ENCODE results near the gene PRMT6.
"Not testable (repeated sequence)": the region's sequence is repeated elsewhere in the genome, so short reads cannot be mapped to it uniquely, and the experiment has no call there.

PRMT6 gene

DNA sequence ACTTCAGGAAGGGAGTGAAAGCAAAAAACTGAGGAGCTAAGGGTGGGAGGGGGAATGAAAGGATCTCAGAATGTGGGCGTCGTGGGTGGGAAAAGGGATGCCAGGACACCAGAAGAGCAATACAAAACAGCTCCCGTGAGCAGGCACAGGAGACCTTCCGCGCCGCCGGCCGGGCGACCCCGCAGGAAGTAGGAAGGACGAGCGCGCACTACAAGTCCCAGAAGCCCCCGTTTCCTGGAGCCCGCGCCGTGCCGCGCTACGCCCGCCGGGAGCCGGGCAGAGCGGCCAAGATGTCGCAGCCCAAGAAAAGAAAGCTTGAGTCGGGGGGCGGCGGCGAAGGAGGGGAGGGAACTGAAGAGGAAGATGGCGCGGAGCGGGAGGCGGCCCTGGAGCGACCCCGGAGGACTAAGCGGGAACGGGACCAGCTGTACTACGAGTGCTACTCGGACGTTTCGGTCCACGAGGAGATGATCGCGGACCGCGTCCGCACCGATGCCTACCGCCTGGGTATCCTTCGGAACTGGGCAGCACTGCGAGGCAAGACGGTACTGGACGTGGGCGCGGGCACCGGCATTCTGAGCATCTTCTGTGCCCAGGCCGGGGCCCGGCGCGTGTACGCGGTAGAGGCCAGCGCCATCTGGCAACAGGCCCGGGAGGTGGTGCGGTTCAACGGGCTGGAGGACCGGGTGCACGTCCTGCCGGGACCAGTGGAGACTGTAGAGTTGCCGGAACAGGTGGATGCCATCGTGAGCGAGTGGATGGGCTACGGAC is at the start of gene PRMT6:
PRMT6 (plus strand) TSS at position 249 of the 771 bp plus-strand sequence; CDS start at position 291, 42 bp downstream.
- DNase-seq, result peak; percentile 84 to 94

DNA sequence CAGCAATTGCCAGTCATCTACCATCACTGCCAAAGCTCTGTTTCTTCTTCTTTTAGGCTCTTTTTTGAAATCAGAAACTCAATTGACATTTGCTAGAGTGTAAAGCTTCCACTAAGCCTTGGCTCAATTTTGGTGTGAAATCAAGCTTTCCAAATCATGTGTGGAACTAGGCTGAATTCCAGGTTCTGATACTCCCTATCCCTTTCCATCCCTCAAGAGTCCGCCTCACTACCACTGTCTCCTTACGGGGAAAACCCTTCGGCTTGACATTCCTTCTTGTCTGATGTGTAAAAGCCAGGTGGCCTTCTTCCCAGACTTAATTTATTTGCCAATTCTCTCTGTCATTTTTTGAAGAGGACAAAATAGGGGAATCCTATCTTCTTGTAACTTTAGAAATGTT is 47.2 kb upstream of the PRMT6 start:
- DNase-seq, result peak; percentile 54 to 90

DNA sequence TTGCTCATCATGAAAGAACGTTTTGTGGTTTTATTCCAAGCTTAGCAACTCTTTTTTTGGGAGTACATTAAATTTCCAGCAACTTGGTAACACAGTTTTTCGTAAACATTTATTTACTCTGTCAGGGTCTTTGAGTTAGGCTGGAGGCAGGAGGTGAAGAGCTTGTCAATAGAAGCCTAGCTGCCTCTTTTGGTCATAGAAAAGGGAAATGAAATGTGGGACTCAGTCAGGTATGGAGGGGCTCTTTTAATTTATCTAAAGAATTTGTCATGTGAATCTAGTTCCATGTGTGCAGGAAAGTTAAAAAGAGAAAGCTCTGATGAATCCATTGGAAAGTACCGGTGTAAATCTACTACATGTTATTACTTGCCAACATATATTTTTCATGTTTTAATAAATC is 45.9 kb upstream of the PRMT6 start:
- DNase-seq, result no peak

DNA sequence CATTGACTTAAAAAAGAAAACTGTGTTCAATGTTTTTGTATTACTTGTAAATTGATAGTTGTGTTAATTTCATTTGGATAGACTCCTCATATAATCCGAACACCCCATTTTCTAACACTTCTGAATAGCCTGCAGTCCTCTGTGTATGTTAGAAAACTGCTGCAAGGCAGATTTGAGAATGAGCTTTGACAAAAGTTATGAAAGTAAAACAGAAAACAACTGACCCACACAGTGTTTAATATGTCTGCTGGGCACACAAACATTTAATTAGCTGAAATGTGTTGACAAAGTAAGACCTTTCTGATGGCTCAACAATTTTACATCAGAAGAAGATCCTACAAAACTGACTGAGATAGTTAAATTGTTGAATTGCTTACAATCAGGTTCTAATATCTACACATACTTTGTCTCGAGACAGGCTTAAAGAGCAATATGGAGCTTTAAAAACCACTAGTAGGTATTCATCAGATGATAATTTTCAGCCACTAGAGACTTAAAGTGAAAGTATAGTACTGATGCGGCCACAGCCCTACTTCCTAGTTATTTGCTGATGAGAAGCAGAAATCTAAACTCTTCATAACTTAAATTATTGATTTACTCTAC is 40.0 kb upstream of the PRMT6 start:
- no peak for DNase-seq

DNA sequence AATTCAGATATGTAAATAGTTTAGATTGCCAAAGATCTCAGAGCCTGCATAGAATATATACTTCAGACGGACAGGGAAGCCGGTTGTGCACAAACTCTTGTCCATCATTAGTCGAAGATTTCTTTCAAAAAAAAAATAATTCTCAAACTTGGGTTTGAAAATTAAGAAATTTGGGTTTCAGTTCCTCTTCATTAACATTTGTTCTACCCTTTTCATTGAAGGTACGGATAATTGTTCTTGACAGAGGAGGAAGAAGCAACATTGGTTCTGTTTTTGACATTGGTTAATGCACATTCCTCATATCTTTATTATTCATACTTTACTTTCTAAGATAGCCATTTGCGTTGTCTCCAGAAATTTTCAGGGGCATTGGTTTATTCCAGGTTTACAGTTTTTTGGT is 38.0 kb upstream of the PRMT6 start:
- no peak for DNase-seq

DNA sequence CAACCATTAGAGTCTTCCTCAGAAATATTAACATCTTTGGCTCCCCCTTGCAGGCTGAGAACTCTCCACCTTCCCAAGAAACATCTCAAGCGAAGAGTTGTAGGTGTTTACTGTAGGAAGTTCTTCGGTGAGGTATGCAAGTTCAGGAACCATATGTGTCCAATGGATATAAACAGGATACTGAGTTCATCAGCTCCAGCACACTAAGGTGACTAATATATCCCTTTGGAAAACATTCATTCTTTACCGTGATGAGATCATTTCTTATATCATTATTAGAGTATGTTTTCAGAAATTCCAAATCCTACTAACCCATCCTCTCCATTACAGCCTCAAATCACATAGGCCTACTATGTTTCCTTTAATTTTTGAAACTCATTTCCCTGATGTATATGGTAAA is 37.3 kb upstream of the PRMT6 start:
- DNase-seq, result no peak

DNA sequence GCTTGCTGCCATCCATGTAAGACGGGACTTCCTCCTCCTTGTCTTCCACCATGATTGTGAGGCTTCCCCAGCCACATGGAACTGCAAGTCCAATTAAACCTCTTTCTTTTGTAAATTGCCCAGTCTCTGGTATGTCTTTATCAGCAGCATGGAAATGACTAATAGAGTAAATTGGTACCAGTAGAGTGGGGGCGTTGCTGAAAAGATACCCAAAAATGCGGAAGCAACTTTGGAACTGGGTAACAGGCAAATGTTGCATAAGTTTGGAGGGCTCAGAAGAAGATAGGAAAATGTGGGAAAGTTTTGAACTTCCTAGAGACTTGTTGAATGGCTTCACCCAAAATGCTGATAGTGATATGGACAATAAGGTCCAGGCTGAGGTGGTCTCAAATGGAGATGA is 17.6 kb upstream of the PRMT6 start:
- not testable (repeated sequence) for DNase-seq

DNA sequence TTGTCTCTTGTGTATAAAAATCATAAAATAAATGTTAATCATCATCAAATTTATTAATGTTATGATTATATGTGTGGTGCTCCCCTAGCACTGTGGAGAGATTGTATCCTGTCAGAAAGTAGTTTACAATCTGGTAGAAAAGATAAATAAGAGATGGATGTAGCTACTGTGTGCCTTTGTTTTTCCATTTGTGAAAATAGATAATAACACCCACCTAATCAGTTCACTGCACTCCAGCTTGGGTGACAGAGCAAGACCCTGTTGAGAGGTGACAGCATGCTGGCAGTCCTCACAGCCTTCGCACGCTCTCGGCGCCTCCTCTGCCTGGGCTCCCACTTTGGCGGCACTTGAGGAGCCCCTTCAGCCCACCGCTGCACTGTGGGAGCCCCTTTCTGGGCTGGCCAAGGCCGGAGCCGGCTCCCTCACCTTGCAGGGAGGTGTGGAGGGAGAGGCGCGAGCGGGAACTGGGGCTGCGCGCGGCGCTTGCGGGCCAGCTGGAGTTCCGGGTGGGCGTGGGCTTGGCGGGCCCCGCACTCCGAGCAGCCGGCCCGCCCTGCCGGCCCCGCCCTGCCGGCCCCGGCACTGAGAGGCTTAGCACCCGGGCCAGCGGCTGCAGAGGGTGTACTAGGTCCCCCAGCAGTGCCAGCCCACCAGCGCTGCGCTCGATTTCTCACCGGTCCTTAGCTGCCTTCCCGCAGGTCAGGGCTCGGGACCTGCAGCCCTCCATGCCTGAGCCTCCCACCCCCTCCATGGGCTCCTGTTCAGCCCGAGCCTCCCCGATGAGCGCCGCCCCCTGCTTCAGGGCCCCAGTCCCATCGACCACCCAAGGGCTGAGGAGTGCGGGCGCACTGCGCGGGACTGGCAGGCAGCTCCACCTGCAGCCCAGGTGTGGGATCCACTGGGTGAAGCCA is 11.9 kb upstream of the PRMT6 start:
- not testable (repeated sequence) for DNase-seq

DNA sequence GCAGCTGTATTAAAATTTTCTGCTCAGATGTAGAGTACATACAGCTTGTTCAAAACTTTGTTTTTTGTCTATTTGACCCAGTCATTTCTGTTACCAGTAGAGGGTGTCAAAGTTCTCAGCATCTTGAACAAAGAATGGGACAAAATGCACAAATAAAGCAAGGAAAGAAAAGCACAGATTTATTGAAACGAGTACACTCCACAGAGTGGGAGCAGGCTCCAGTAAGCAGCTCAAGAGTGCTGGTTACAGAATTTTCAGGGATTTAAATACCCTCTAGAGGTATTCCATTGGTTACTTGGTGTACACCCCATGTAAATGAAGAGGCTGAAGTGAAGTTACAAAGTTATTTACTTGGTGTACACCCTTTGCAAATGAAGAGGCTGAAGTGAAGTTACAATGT is 8.9 kb upstream of the PRMT6 start:
- no peak for DNase-seq

DNA sequence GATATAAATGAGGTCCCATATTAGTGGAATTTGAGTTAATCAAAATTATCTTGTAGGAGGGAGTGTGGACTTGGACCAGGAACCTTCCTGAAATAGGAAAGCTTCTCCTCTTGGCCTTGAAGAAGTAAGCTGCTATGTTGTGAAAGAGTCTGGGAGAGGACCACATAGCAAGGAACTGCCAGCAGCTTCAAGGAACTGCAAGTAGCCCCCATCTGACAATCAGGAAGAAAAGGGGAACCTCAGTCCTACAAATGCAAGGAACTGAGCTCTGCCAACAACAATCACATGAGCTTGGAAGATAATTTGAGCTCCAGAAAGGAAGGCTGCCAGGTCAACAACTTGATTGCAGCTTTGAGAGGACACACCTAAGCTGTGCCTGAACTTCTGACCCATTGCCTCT is 8.2 kb upstream of the PRMT6 start:
- no peak for DNase-seq

DNA sequence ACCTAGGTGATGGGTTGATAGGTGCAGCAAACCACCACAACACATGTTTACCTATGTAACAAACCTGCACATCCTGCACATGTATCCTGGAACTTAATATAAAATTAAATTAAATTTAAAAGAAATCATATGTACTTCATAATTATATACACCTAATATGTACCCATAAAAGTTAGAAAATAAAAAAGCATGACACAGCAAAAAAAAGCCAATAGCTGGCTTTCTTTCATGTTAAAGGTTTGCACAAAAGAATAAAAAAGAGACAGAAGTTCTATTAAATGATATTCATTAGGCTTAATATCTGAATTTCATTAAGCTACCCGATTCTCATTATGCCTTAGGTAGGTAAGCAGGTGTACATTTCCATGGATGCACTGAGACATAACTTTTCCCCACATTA is 5.2 kb upstream of the PRMT6 start:
- no peak for DNase-seq

DNA sequence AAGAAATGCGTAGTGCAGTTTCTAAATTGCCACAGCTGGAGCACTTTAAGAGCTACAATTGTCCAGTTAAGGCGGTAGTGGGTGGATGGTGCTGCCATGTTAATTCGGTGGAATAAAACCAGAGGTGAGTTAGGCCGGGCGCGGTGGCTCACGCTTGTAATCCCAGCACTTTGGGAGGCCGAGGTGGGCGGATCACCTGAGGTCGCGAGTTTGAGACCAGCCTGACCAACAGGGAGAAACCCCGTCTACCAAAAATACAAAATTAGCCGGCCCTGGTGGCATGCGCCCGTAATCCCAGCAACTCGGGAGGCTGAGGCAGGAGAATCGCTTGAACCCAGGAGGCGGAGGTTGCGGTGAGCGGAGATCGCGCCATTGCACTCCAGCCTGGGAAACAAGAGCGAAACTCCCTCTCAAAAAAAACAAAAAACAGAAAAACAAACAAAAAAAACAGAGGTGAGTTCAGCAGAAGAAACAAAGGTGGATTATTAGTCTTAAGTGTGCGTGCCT is 502 bp upstream of the PRMT6 start:
- DNase-seq, result not testable (repeated sequence)

DNA sequence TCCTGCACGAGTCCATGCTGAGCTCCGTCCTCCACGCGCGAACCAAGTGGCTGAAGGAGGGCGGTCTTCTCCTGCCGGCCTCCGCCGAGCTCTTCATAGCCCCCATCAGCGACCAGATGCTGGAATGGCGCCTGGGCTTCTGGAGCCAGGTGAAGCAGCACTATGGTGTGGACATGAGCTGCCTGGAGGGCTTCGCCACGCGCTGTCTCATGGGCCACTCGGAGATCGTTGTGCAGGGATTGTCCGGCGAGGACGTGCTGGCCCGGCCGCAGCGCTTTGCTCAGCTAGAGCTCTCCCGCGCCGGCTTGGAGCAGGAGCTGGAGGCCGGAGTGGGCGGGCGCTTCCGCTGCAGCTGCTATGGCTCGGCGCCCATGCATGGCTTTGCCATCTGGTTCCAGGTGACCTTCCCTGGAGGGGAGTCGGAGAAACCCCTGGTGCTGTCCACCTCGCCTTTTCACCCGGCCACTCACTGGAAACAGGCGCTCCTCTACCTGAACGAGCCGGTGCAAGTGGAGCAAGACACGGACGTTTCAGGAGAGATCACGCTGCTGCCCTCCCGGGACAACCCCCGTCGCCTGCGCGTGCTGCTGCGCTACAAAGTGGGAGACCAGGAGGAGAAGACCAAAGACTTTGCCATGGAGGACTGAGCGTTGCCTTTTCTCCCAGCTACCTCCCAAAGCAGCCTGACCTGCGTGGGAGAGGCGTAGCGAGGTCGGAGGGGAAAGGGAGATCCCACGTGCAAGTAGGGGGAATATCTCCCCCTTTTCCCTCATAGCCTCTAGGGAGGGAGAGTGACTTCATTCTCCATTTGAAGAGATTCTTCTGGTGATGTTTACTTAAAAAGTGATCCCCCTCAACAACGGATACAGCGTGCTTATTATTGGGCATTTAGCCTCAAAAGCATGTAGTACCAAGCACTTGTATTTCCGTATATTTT is 991 bp downstream of the PRMT6 start:
- peak; percentile 34 to 78 for DNase-seq

DNA sequence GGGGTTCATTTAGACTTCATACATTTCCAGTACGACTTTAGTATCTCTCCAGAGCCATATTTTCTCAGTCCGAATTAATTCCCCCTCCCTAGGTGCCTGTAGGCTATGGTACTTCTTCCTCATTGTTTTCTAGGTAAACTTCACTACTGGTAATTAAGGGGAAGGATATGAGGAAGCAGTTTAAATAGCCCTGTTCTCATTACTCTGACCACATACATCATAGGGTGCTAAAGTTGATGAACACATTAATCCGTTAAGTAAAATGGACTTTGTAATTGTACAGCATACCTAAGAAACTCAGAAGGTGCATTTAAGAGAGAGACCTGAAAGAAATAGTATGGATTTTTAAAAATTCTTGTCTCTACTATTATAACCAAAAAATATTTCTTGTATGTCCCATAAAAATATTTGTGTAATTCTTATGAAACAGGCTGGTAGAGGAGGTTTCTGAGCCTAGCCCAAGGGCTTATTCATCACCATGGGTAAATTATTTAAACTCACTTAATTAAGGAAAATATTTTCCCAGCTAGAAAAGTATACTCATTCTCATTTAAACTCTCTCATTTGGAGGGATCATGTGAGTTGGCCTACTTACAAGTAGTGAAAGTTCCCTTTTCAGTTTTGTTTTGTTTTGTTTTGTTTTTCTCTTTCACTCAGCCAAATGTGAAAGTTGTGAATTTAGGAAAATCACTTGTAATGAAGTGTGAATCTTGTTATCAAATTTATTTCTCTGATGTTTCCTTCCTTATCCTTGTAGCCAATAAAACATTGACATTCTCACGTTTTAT is 2.0 kb downstream of the PRMT6 start:
- DNase-seq, result no peak

DNA sequence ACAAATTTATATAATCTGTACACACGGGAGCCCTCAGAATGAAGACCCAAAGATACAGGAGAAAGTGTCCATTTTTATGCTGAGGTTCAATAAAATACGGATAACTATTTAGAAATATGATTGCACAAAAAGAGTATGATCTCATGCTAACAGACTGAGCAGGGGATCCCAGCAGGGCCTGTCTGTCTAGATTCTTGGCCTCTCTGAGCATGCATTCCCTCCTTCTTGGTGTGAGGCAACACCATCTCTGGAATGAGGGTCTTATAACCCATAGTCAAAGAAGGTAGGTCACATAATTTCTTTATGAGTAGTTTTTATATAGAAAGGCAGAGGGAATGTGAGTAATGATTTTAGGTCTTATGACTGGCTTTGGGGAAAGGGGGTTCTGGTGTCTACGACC is 5.4 kb downstream of the PRMT6 start:
- no peak for DNase-seq

DNA sequence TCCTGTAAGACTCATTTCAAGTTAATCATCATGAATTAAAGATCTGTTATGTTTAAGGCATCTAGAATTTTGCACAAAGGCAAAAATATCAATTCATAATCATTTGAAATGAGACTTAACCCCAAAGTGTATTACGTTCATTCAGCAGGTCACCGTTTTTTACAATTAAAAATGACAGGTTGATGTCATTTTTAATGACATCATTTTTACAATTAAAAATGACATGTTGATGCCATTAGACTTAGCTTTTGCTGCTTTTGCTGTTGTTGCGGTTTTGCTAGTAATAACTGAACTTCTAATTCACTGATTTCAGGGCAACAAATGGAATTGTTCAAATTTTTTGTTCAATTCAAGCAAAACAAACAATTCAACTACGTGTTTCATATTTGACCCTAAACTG is 17.0 kb downstream of the PRMT6 start:
- DNase-seq, result no peak

DNA sequence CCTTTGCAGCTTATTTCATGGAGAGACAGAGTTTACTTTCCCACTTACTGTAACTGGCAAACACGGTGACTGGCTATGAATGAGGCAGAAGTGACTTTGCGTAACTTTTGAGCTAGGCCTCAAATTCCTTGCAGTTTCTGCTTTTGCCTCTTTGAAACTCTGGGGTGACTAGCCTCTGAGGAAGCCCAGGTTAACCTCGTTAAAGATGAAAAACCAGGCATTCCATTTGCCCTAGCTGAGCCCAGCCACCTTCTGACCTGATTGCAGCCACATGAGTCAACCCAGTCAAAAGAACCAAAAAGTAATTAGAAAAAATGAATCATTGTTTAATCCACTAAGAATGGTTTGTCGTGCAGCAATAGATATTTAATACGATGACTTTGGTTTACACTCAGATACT is 20.4 kb downstream of the PRMT6 start:
- no peak for DNase-seq

DNA sequence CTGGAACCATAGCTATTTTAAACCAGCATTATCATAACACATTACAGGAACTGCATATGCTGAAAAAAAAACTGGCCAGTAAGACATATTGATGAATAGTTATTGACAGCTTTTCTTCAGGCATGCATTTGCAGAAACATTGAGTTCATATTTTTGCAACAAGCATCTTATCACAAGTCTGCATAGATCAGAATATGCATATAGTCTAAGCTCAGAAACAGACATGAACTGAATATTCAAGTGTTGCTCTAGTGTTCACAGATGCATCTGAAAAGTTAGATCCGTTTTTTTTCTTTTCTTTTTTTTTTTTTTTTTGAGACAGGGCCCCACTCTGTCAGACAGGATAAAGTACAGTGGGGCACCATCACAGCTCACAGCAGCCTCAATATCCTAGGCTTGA is 22.8 kb downstream of the PRMT6 start:
- DNase-seq, result no peak

DNA sequence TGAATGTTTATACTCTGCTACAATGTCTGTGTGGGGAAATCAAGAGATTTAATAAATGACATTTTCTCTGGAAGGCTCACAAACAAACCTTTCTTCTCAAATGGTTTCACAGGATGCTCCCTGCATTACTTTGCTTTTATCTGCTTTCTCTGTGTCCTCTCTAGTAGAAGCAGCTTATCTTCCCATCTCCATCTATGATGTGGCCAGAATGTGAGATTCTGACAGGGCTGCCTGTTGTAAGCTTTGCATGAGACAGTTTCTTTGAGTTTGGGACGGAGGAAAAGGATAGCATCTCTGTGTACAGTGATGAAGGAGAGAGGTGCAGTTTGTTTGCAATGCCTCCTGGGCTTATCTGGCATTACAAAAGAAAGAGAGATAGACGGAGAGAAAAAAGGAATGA is 24.6 kb downstream of the PRMT6 start:
- DNase-seq, result no peak

DNA sequence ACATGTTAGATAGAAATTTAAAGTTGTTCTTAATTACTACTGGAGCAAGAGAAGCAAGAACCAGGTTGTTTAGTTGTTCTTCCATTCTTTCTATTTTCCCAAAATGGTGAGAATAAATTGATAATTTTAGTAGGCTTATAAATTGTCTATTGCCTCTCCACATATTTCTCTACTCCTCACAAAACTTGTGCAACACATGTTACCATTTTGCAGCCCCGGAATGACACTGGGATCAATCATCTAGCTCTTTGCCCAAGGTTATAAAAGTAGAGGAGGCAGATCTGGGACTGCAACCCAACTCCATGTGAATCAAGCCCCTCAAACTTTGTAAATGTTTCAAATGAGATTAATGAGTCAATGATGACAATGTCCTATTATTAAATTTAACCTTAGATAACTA is 34.9 kb downstream of the PRMT6 start:
- no peak for DNase-seq

DNA sequence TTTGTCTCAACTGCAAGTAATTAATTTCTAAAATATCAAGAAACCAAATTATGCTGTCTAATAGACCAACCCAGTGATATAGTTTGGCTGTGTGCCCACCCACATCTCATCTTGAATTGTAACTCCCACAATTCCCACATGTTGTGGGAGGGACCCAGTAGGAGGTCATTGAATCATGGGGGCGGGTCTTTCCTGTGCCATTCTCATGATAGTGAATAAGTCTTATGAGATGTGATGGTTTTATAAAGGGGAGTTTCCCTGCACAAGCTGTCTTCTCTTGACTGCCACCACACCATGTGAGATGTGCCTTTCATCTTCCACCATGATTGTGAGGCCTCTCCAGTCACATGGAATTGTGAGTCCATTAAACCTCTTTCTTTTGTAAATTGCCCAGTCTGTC is 36.9 kb downstream of the PRMT6 start:
- DNase-seq, result not testable (repeated sequence)

DNA sequence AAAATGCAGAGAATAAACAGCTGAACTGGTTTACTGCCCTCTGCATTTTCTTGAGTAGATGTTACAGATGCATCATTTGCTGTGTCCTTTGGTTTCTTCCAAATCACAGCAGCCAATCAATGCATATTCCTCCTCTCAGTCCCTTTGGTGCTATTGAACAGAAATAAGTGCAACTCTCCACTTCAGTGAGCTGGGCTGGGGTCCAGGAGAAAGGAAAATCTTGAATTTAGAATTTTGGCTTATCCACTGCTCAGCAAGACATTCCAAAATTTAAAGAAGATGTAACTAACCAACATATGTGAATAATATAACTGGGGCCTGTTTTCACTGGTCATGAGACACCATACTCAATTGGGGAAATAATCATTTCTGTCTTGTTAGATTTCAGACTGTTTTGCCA is 39.2 kb downstream of the PRMT6 start:
- DNase-seq, result no peak

Data from NCI-H446 (cell line).